ENCODE data around the gene PSMC4. TPM values are rescaled to one million over a fixed set of nuclear protein-coding genes. Genes with fewer than 3 reads are reported as not detected.

The PSMC4 gene
- polyA plus RNA-seq, 4 donors, result 70.4 to 111 (median 91.6) TPM

DNA sequence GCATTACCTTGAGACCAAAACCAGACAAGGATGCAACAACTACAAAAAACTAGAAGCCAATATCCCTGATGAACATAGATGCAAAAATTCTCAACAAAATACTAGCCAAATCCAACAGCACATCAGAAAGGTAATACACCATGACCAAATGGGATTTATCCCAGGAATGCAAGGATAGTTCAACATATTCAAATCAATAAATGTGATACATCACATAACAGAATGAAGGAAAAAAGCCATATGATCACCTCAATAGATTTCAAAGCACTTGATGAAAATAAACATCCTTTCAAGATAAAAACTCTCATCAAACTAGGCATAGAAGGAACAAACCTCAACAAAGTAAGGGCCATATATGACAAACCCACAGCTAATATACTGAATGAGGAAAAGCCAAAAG, 15.7 kb downstream of the PSMC4 start:
- no peak for FAIRE-seq
- H3K4me1 ChIP-seq (ENCODE audit: control insufficient read depth in 3 of 3, insufficient read depth in 2 of 3, low read depth in 1 of 3, low read length in 2 of 3), result no peaks in the 10 kb centered on the region
- H3K4me3 ChIP-seq (ENCODE audit: low read depth in 1 of 3, low read length in 3 of 3), result no peak overlapping the region

DNA sequence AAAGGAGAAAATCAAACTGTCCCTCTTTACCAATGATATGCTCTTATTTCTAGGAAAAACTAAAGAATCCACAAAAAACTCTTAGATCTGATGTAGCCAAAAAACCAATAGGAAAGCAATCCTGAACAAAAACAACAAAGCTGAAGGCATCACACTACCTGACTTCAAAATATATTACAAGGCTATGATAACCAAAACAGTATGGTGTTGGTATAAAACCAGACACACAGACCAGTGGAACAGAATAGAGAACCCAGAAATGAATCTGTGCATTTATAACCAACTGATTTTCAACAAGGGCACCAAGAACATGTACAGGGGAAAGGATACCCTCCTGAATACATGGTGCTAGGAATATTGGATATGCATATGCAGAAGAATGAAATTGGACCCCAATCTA, 16.2 kb downstream of the PSMC4 start:
- H3K4me3 ChIP-seq (ENCODE audit: low read depth in 1 of 3, low read length in 3 of 3), result no peak overlapping the region
- no peak for FAIRE-seq
- no peak for DNase-seq
- H3K36me3 ChIP-seq (ENCODE audit: control insufficient read depth in 3 of 3, insufficient read depth in 2 of 3, low read depth in 1 of 3, low read length in 3 of 3), result peaks cover 0 to 9% (median 0%) of the 10 kb centered on the region in 3 donors
- H3K4me1 ChIP-seq (ENCODE audit: control insufficient read depth in 3 of 3, insufficient read depth in 2 of 3, low read depth in 1 of 3, low read length in 2 of 3), result no peaks in the 10 kb centered on the region
- H3K9me3 ChIP-seq (ENCODE audit: control insufficient read depth in 2 of 2, insufficient read depth in 1 of 2, low read depth in 1 of 2, low read length in 1 of 2), result peaks cover 0 to 17% of the 10 kb centered on the region in 2 donors
- no peak overlapping the region for H3K27ac ChIP-seq (ENCODE audit: low read depth in 1 of 3, low read length in 2 of 3)
- H3K27me3 ChIP-seq (ENCODE audit: control insufficient read depth in 3 of 3, insufficient read depth in 3 of 3, low read length in 3 of 3), result no peaks in the 10 kb centered on the region

More for the DNA sequence above, 15.7 kb downstream of the PSMC4 start:
- H3K9me3 ChIP-seq (ENCODE audit: control insufficient read depth in 2 of 2, insufficient read depth in 1 of 2, low read depth in 1 of 2, low read length in 1 of 2), result peaks cover 0 to 17% of the 10 kb centered on the region in 2 donors
- no peak overlapping the region for H3K27ac ChIP-seq (ENCODE audit: low read depth in 1 of 3, low read length in 2 of 3)
- H3K27me3 ChIP-seq (ENCODE audit: control insufficient read depth in 3 of 3, insufficient read depth in 3 of 3, low read length in 3 of 3), result no peaks in the 10 kb centered on the region
- no peak for DNase-seq
- H3K36me3 ChIP-seq (ENCODE audit: control insufficient read depth in 3 of 3, insufficient read depth in 2 of 3, low read depth in 1 of 3, low read length in 3 of 3), result peaks cover 0 to 12% (median 0%) of the 10 kb centered on the region in 3 donors

DNA sequence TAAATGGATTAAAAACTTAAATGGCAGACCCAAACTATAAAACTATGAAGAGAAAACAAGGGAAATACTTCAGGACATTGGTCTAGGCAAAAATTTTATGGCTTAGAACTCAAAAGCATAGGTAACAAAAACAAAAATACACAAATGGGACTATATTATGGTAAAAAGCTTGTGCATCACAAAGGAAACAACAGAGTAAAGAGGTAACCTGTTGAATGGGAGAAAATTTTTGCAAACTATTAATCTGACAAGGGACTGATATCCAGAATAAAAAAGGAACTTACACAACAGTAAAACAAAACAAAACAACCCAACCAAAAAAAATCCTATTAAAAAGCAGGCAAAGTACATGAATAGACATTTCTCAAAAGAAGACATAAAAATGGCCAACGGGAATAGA, 16.6 kb downstream of the PSMC4 start:
- no peak for FAIRE-seq
- 88 to 96% (median 96%) methylated on average over 1 of the region's 1 CpG for WGBS, 3 donors
- DNase-seq, result no peak
- Histone ChIP-seq H3K9me3 (ENCODE audit: control insufficient read depth in 2 of 2, insufficient read depth in 1 of 2, low read depth in 1 of 2, low read length in 1 of 2) (peaks cover 0 to 17% of the 10 kb centered on the region in 2 donors), H3K4me3 (ENCODE audit: low read depth in 1 of 3, low read length in 3 of 3) (no peak overlapping the region), H3K27me3 (ENCODE audit: control insufficient read depth in 3 of 3, insufficient read depth in 3 of 3, low read length in 3 of 3) (no peaks in the 10 kb centered on the region), H3K36me3 (ENCODE audit: control insufficient read depth in 3 of 3, insufficient read depth in 2 of 3, low read depth in 1 of 3, low read length in 3 of 3) (peaks cover 0 to 9% (median 0%) of the 10 kb centered on the region in 3 donors), H3K4me1 (ENCODE audit: control insufficient read depth in 3 of 3, insufficient read depth in 2 of 3, low read depth in 1 of 3, low read length in 2 of 3) (no peaks in the 10 kb centered on the region), H3K27ac (ENCODE audit: low read depth in 1 of 3, low read length in 2 of 3) (no peak overlapping the region)

DNA sequence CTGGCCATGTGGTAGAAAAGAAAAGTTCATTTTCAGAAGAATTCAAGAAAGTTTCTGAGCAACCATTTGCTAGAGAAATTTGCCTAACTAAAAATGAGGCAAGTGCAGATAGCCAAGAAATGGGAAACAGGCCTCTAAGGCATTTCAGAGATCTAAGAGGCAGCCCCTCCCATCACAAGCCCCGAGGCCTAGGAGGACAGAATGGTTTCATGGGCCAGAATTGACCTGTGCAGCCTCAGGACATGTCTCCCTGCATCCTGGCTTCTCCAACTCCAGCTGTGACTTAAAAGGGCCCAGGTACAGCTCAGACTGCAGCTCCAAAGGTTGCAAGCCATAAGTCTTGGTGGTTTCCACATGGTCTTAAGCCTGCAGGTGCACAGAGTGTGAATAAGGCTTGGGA, 22.6 kb downstream of the PSMC4 start:
- Histone ChIP-seq H3K36me3 (ENCODE audit: control insufficient read depth in 3 of 3, insufficient read depth in 2 of 3, low read depth in 1 of 3, low read length in 3 of 3) (peaks cover 0 to 5% (median 0%) of the 10 kb centered on the region in 3 donors), H3K9me3 (ENCODE audit: control insufficient read depth in 2 of 2, insufficient read depth in 1 of 2, low read depth in 1 of 2, low read length in 1 of 2) (peaks cover 0 to 13% of the 10 kb centered on the region in 2 donors), H3K27ac (ENCODE audit: low read depth in 1 of 3, low read length in 2 of 3) (peak overlapping the region in 1 of 3 donors; percentile 18), H3K4me1 (ENCODE audit: control insufficient read depth in 3 of 3, insufficient read depth in 2 of 3, low read depth in 1 of 3, low read length in 2 of 3) (peaks cover 0 to 22% (median 10%) of the 10 kb centered on the region in 3 donors), H3K4me3 (ENCODE audit: low read depth in 1 of 3, low read length in 3 of 3) (no peak overlapping the region), H3K27me3 (ENCODE audit: control insufficient read depth in 3 of 3, insufficient read depth in 3 of 3, low read length in 3 of 3) (no peaks in the 10 kb centered on the region)
- WGBS, 3 donors, result 93 to 96% (median 95%) methylated on average over 1 of the region's 1 CpG
- no peak for DNase-seq
- FAIRE-seq, result no peak

DNA sequence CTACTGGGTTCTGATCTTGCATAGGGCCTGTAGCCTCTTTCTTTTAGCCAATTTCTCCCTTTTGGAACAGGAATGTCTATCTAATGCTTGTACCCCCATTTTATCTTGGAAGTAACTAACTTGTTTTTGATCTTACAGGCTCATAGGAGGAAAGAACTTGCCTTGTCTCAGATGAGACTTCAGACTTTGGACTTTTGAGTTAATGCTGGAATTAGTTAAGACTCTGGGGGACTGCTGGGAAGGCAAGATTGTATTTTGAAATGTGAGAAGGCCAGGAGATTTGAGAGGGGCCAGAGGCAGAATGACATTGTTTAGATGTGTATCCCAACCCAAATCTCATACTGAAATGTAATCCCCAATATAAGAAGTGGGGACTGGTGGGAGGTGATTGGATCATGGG, 23.4 kb downstream of the PSMC4 start:
- Histone ChIP-seq H3K4me1 (ENCODE audit: control insufficient read depth in 3 of 3, insufficient read depth in 2 of 3, low read depth in 1 of 3, low read length in 2 of 3) (peaks cover 0 to 22% (median 10%) of the 10 kb centered on the region in 3 donors), H3K4me3 (ENCODE audit: low read depth in 1 of 3, low read length in 3 of 3) (peak overlapping the region in 1 of 3 donors; percentile 3), H3K9me3 (ENCODE audit: control insufficient read depth in 2 of 2, insufficient read depth in 1 of 2, low read depth in 1 of 2, low read length in 1 of 2) (peaks cover 0 to 13% of the 10 kb centered on the region in 2 donors), H3K36me3 (ENCODE audit: control insufficient read depth in 3 of 3, insufficient read depth in 2 of 3, low read depth in 1 of 3, low read length in 3 of 3) (peaks cover 0 to 5% (median 0%) of the 10 kb centered on the region in 3 donors), H3K27me3 (ENCODE audit: control insufficient read depth in 3 of 3, insufficient read depth in 3 of 3, low read length in 3 of 3) (no peaks in the 10 kb centered on the region), H3K27ac (ENCODE audit: low read depth in 1 of 3, low read length in 2 of 3) (peak overlapping the region in 2 of 3 donors; percentile 31 to 53)
- DNase-seq (peak; percentile 66 to 72), FAIRE-seq (no peak)

DNA sequence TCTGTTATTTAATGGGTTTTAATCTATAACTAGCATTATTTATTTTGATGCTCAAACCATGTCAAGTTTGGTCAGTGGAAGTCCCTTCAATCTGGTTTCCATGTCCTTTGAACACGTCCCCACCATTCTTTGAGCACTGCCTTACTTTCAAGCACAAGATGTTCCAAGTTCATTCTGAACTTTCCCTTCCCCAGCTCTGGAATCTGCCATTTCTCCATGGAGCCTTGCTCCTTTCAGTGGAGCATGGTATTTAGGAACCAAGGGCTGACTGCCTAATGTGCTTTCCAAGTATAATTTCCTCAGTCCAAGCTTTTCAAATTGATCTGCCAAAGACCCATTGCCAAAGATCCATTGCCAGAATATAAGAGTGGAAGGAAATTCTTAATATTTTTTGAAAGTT, 24.8 kb downstream of the PSMC4 start:
- DNase-seq (peak in 1 of 2 donors; percentile 8), FAIRE-seq (no peak)
- peaks cover 0 to 13% of the 10 kb centered on the region in 2 donors for H3K9me3 ChIP-seq (ENCODE audit: control insufficient read depth in 2 of 2, insufficient read depth in 1 of 2, low read depth in 1 of 2, low read length in 1 of 2)
- 67 to 72% (median 69%) methylated on average over 1 of the region's 1 CpG for WGBS, 3 donors
- peaks cover 0 to 22% (median 10%) of the 10 kb centered on the region in 3 donors for H3K4me1 ChIP-seq (ENCODE audit: control insufficient read depth in 3 of 3, insufficient read depth in 2 of 3, low read depth in 1 of 3, low read length in 2 of 3)
- no peak overlapping the region for H3K27ac ChIP-seq (ENCODE audit: low read depth in 1 of 3, low read length in 2 of 3)
- no peaks in the 10 kb centered on the region for H3K27me3 ChIP-seq (ENCODE audit: control insufficient read depth in 3 of 3, insufficient read depth in 3 of 3, low read length in 3 of 3)
- H3K36me3 ChIP-seq (ENCODE audit: control insufficient read depth in 3 of 3, insufficient read depth in 2 of 3, low read depth in 1 of 3, low read length in 3 of 3), result peaks cover 0 to 3% (median 0%) of the 10 kb centered on the region in 3 donors
- H3K4me3 ChIP-seq (ENCODE audit: low read depth in 1 of 3, low read length in 3 of 3), result peak overlapping the region in 2 of 3 donors; percentile 31 to 62

DNA sequence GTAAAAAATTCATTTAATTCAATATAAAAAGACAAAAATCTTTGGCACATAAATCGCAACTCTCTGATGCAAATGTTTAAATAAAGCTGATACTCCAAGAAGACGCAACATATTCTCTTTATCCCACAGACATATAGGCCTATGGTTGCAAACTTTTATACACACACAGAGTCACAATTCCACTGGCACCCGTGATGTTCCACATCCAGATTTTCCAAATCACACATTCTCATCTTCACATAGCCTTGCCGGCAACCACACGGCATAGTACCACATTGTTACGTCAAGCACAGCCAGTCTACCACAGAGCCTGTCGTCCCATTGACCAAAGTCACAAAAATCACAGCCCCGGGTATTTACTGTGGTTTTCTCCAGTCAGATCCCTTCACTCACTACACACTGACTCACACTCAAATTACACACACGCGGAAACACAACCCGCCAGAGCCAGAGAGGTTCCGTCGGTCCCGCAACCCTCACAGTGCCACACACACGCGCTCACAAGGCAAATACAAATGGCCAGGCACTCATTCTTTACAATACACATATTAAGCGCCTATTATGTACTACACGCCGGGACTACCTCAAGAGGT, 25.3 kb downstream of the PSMC4 start:
- Histone ChIP-seq H3K27ac (ENCODE audit: low read depth in 1 of 3, low read length in 2 of 3) (peak overlapping the region; percentile 78 to 96 (median 79)), H3K4me3 (ENCODE audit: low read depth in 1 of 3, low read length in 3 of 3) (peak overlapping the region; percentile 62 to 67 (median 63)), H3K36me3 (ENCODE audit: control insufficient read depth in 3 of 3, insufficient read depth in 2 of 3, low read depth in 1 of 3, low read length in 3 of 3) (peaks cover 0 to 3% (median 0%) of the 10 kb centered on the region in 3 donors), H3K9me3 (ENCODE audit: control insufficient read depth in 2 of 2, insufficient read depth in 1 of 2, low read depth in 1 of 2, low read length in 1 of 2) (peaks cover 0 to 13% of the 10 kb centered on the region in 2 donors), H3K27me3 (ENCODE audit: control insufficient read depth in 3 of 3, insufficient read depth in 3 of 3, low read length in 3 of 3) (no peaks in the 10 kb centered on the region), H3K4me1 (ENCODE audit: control insufficient read depth in 3 of 3, insufficient read depth in 2 of 3, low read depth in 1 of 3, low read length in 2 of 3) (peaks cover 0 to 22% (median 10%) of the 10 kb centered on the region in 3 donors)
- FAIRE-seq, result no peak
- WGBS, 3 donors, result 7 to 8% (median 7%) methylated on average over 19 of the region's 19 CpGs
- no peak for DNase-seq

DNA sequence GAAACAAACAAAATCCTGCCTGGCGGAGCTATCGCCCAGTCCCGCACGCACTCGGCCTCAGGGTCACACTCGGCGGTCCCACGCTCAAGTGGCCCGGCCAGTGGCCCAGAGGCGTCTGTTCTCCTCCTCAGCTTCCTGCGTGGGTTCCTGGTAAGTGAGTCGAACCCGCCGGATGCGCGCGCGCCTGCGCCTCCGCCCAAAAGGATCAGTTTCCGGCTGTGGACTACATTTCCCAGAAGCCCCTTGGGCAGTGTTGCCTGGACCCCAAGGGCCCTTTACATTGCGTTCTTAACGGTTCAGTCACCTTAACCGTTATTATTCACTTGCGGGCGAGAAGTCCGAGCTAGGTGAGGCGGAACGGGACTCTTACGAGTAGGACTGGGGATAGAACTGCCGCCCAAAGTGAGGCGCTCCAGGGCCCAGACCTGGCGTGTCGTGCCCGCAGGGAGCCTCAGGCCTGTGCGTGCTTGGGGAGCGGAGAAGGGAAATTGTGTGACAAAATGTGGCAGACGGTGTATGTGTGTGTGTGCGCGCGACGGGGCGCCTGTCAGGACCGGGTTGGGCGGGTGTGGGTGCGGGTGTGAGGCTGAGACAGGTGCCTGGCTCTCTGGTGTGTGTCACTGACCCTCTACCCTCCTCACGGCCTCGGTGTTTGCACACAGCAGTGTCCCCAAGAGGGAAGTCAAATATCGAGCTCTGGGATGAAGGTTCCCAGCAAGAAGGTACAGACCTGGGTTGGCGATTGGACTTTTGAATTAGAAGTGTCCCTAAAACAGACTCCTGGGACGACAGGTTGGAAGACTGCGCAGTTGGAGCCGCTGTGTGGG, 26.1 kb downstream of the PSMC4 start, which contains the start of gene ZNF546:
Gene ZNF546, plus strand, starts transcription at position 250 of the 827 bp plus-strand sequence. CDS start 1,267 bp downstream, outside the sequence.
- Histone ChIP-seq H3K4me3 (ENCODE audit: low read depth in 1 of 3, low read length in 3 of 3) (peak within 1 kb of the TSS; percentile 62 to 67 (median 63)), H3K27me3 (ENCODE audit: control insufficient read depth in 3 of 3, insufficient read depth in 3 of 3, low read length in 3 of 3) (no peaks in the 10 kb centered on the region), H3K9me3 (ENCODE audit: control insufficient read depth in 2 of 2, insufficient read depth in 1 of 2, low read depth in 1 of 2, low read length in 1 of 2) (peaks cover 0 to 13% of the 10 kb centered on the region in 2 donors), H3K27ac (ENCODE audit: low read depth in 1 of 3, low read length in 2 of 3) (peak within 1 kb of the TSS; percentile 78 to 96 (median 79)), H3K36me3 (ENCODE audit: control insufficient read depth in 3 of 3, insufficient read depth in 2 of 3, low read depth in 1 of 3, low read length in 3 of 3) (peaks cover 0 to 3% (median 0%) of the 10 kb centered on the region in 3 donors), H3K4me1 (ENCODE audit: control insufficient read depth in 3 of 3, insufficient read depth in 2 of 3, low read depth in 1 of 3, low read length in 2 of 3) (peaks cover 0 to 22% (median 10%) of the 10 kb centered on the region in 3 donors)
- FAIRE-seq (no peak), DNase-seq (peak; percentile 92 to 96)
- 5% methylated on average over 52 to 53 of the region's 53 CpGs for WGBS, 3 donors
